Neutrophil (primary cell): Measurements from ENCODE around the gene ZNF689.

Experiments
- H3K27ac ChIP-seq: fragments of 200-600 bp; sonication (generic); 2 replicates; pipeline ENCODE4 v1.5.1; 2016; ENCODE audit warnings: mild to moderate bottlenecking, moderate library complexity
- H3K27me3 ChIP-seq: fragments of 200-600 bp; sonication (generic); 2 replicates; pipeline ENCODE4 v1.6.0; 2016; ENCODE audit warnings: mild to moderate bottlenecking
- H3K36me3 ChIP-seq: fragments of 200-600 bp; sonication (generic); 2 replicates; pipeline ENCODE4 v1.5.1; 2017
- H3K4me1 ChIP-seq, 2 experiments: fragments of 200-600 bp in 1 of 2; sonication (generic) in 1 of 2; 1 replicate in 1 of 2; 2 replicates in 1 of 2; pipeline versions ENCODE4 v1.5.1 to v1.6.1; 2013 to 2016; ENCODE audit warnings: low read depth in 1 of 2, low read length in 1 of 2, mild to moderate bottlenecking in 1 of 2, moderate library complexity in 1 of 2; ENCODE audit not compliant: control insufficient read depth in 1 of 2, insufficient read depth in 1 of 2
- H3K4me3 ChIP-seq, 2 experiments: fragments of 200-600 bp in 1 of 2; sonication (generic) in 1 of 2; 1 replicate in 1 of 2; 2 replicates in 1 of 2; pipeline ENCODE4 v1.5.1; 2013 to 2016; ENCODE audit warnings: low read depth in 1 of 2, low read length in 1 of 2, mild to moderate bottlenecking in 1 of 2, moderate library complexity in 1 of 2
- H3K9me3 ChIP-seq: fragments of 200-600 bp; sonication (generic); 2 replicates; pipeline ENCODE4 v1.5.1; 2016
- TF ChIP-seq, protein P1 (sequence below): fragments of 200-600 bp; sonication (generic); IDR thresholded peaks from 2 replicates; pipeline ENCODE4 v1.5.1; 2016; ENCODE audit warnings: antibody characterized with exemption

ZNF689 gene

DNA sequence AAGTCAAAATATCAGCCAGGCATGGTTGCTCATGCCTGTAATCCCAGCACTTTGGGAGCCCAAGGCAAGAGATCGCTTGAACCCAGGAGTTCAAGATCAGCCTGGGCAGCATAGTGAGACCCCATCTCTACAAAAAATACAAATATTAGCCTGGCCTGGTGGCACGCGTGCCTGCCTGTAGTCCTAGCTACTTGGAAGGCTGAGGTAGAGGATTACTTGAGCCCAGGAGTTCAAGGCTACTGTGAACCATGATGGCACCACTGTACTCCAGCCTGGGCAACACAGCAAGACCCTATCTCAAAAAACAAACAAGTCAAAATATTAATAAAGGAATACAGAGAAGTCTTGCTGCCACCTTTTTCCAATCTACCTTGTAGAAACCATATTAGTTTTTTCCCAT, 4.2 kb downstream of the ZNF689 start:
- H3K36me3 ChIP-seq, result peaks cover 18% of the 10 kb centered on the region
- no peaks in the 10 kb centered on the region for H3K27me3 ChIP-seq
- H3K4me3 ChIP-seq, result no peak overlapping the region
- H3K4me1 ChIP-seq, result peaks cover 16 to 21% of the 10 kb centered on the region in 2 experiments
- TF ChIP-seq, protein P1, sequence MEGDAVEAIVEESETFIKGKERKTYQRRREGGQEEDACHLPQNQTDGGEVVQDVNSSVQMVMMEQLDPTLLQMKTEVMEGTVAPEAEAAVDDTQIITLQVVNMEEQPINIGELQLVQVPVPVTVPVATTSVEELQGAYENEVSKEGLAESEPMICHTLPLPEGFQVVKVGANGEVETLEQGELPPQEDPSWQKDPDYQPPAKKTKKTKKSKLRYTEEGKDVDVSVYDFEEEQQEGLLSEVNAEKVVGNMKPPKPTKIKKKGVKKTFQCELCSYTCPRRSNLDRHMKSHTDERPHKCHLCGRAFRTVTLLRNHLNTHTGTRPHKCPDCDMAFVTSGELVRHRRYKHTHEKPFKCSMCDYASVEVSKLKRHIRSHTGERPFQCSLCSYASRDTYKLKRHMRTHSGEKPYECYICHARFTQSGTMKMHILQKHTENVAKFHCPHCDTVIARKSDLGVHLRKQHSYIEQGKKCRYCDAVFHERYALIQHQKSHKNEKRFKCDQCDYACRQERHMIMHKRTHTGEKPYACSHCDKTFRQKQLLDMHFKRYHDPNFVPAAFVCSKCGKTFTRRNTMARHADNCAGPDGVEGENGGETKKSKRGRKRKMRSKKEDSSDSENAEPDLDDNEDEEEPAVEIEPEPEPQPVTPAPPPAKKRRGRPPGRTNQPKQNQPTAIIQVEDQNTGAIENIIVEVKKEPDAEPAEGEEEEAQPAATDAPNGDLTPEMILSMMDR, result no peak
- H3K27ac ChIP-seq, result peak overlapping the region; percentile 53
- H3K9me3 ChIP-seq, result no peaks in the 10 kb centered on the region

DNA sequence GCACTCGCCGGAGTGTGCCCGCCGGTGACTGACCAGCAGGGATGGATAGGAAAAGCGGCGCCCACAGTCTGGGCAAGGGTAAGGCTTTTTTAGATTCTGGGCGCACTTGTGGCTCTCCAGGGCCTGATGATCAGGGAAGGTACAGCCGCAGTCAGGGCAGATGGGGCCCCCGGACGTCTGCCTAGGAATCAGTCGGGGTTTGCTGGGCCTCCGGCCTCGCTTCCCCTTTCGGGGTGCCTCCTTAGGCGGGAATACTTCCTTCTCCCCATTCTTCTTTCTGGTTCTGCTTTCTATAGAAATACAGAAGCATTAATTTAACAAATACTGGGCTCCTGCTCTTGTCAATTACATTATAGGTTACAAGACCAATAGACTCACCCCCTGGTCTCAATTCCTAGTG, 5.0 kb downstream of the ZNF689 start:
- peaks cover 18% of the 10 kb centered on the region for H3K36me3 ChIP-seq
- H3K27me3 ChIP-seq, result no peaks in the 10 kb centered on the region
- no peak overlapping the region for H3K4me3 ChIP-seq
- H3K4me1 ChIP-seq, result peaks cover 11 to 17% of the 10 kb centered on the region in 2 experiments
- no peaks in the 10 kb centered on the region for H3K9me3 ChIP-seq
- TF ChIP-seq, protein P1, result no peak
- H3K27ac ChIP-seq, result peak overlapping the region; percentile 53

DNA sequence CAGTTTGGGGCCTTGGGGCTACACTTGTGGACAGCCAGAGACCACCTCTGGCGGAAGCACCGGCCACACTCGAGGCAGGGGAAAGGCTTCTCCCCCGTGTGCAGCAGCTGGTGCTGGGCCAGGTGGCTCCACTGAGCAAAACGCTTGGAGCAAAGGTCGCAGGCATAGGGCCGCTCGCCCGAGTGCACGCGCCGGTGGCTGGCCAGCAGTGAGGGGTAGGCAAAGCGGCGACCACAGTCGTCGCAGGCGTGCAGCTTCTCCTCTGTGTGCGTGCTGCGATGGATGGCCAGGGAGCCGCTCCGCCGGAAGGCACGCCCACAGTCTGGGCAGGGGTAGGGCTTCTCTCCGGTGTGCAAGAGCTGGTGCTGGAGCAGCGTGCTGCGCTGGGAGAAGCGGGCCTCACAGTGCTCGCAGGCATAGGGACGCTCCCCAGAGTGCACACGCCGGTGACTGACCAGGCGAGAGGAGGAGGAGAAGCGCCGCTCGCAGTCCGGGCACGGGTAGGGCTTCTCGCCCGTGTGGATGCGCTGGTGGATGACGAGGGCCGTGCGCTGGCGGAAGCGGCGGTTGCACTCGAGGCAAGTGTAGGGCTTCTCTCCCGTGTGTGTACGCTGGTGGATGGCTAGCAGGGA, 5.8 kb downstream of the ZNF689 start:
- Histone ChIP-seq H3K27ac (no peak overlapping the region), H3K9me3 (no peaks in the 10 kb centered on the region), H3K36me3 (peaks cover 18% of the 10 kb centered on the region), H3K4me1 (peaks cover 9 to 13% of the 10 kb centered on the region in 2 experiments), H3K27me3 (no peaks in the 10 kb centered on the region), H3K4me3 (no peak overlapping the region)
- TF ChIP-seq, protein P1, result no peak

DNA sequence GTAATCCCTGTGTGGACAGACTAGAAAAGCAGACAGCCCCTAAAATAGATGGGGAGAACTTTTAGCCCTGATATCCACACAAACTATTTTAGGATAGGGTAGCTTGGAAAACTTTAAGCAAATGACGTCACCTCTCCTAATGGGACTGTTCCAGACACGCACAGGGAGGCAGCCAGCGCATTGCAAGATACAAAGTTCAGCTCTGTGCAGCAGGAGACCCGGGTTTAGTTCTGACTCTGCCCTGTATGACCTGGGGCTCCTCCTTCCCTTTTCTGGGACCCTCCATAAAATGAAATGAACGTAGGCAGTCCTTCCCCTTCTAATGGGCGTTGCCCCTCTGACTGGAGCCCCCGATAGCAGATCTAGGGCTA, 6.3 kb downstream of the ZNF689 start:
- peaks cover 6 to 8% of the 10 kb centered on the region in 2 experiments for H3K4me1 ChIP-seq
- TF ChIP-seq, protein P1, result no peak
- no peaks in the 10 kb centered on the region for H3K9me3 ChIP-seq
- no peak overlapping the region for H3K27ac ChIP-seq
- H3K4me3 ChIP-seq, result no peak overlapping the region
- no peaks in the 10 kb centered on the region for H3K27me3 ChIP-seq
- H3K36me3 ChIP-seq, result peaks cover 18% of the 10 kb centered on the region

DNA sequence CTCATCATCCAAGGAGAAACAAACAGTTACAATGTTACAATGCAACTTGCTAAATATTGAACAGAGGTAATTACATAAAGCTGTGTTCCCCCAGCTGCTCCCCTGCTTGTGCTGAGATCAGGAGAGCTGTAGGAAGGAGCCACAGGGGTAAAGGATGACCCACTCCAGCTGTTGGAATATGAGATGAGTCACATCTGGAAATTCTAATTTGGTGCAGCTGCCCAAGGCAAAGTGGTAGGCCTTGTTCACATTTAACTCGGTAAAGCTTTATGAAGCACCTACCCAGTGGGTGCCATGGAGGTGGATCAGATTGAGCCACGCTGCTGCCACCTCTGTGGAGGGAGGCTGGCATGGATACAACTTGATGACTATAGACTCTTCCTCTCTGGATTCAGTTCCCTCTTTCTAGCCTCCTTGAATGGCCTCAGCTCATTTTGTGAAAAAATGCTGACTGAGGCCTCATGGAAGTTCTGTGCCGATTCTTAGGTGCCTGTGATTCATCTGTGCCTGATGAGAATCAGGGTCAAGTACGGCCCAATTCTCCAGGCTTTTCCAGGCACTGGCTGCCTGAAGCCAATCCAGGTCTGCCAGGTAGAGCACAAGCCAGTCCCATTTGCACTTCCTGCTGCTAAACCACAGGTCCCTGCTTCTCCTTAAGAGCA, 7.4 kb downstream of the ZNF689 start:
- Histone ChIP-seq H3K27me3 (no peaks in the 10 kb centered on the region), H3K27ac (no peak overlapping the region), H3K9me3 (no peaks in the 10 kb centered on the region), H3K4me1 (peaks cover 6 to 7% of the 10 kb centered on the region in 2 experiments), H3K4me3 (no peak overlapping the region), H3K36me3 (peaks cover 18% of the 10 kb centered on the region)
- TF ChIP-seq, protein P1, result no peak
